Measurements from ENCODE around the gene CPSF2.

DNA sequence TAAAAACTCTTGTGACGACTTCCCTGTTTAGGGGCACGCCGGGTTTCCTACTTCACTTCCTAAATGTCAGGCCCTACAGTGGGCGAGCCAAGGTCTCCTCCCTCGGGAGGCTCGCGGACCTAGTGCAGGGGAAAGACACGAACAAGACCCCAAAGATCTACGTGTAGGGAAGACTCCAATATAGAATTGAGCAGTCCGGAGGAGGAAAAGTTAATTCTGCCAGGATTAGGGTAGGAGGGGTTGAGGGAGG lies 16.0 kb upstream of the CPSF2 start:
- TF ChIP-seq, protein P1, sequence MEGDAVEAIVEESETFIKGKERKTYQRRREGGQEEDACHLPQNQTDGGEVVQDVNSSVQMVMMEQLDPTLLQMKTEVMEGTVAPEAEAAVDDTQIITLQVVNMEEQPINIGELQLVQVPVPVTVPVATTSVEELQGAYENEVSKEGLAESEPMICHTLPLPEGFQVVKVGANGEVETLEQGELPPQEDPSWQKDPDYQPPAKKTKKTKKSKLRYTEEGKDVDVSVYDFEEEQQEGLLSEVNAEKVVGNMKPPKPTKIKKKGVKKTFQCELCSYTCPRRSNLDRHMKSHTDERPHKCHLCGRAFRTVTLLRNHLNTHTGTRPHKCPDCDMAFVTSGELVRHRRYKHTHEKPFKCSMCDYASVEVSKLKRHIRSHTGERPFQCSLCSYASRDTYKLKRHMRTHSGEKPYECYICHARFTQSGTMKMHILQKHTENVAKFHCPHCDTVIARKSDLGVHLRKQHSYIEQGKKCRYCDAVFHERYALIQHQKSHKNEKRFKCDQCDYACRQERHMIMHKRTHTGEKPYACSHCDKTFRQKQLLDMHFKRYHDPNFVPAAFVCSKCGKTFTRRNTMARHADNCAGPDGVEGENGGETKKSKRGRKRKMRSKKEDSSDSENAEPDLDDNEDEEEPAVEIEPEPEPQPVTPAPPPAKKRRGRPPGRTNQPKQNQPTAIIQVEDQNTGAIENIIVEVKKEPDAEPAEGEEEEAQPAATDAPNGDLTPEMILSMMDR (conservative IDR thresholded peaks at IDR 0.05; ENCODE audit: low read depth, low read length): no peak
- no peak for TF ChIP-seq EZH2 (IDR thresholded peaks at IDR 0.05; ENCODE audit: borderline replicate concordance, low read depth, low read length, poor library complexity, severe bottlenecking)
